Spleen (tissue), 11 donors: ENCODE data around the gene GDAP1L1. TPM values are rescaled to one million over a fixed set of nuclear protein-coding genes. Genes with fewer than 3 reads are reported as not detected.

Experiments used
- DNase-seq: peaks from one replicate; pipeline ENCODE4 v3.0.0-alpha.2; 2020
- H3K27ac ChIP-seq, 8 donors: fragments of 200-600 bp; sonication (generic) in 7 of 8; 1 replicate in 4 of 8; 2 replicates in 4 of 8; pipeline versions ENCODE4 v1.5.0 to v1.8.0; 2016 to 2021; ENCODE audit warnings: inconsistent platforms in 4 of 8, mild to moderate bottlenecking in 4 of 8, moderate library complexity in 1 of 8
- H3K27me3 ChIP-seq, 7 donors: fragments of 200-600 bp; sonication (generic) in 6 of 7; replicated peaks in 1 of 7; 1 replicate in 4 of 7; 2 replicates in 3 of 7; pipeline versions ENCODE4 v1.5.0 to v1.8.0; 2016 to 2021; ENCODE audit warnings: inconsistent platforms in 3 of 7, mild to moderate bottlenecking in 1 of 7
- H3K36me3 ChIP-seq, 6 donors: fragments of 200-600 bp; sonication (generic) in 5 of 6; 1 replicate in 4 of 6; 2 replicates in 2 of 6; pipeline versions ENCODE4 v1.5.0 to v1.8.0; 2016 to 2021; ENCODE audit warnings: inconsistent platforms in 2 of 6
- H3K4me1 ChIP-seq, 6 donors: fragments of 200-600 bp; sonication (generic) in 5 of 6; 1 replicate in 3 of 6; 2 replicates in 3 of 6; pipeline versions ENCODE4 v1.5.0 to v1.8.0; 2016 to 2021; ENCODE audit warnings: inconsistent platforms in 3 of 6
- H3K4me3 ChIP-seq, 8 donors: fragments of 200-600 bp; sonication (generic) in 7 of 8; 1 replicate in 4 of 8; 2 replicates in 4 of 8; pipeline versions ENCODE4 v1.5.0 to v1.8.0; 2016 to 2021; ENCODE audit warnings: inconsistent platforms in 4 of 8, mild to moderate bottlenecking in 4 of 8, moderate library complexity in 2 of 8
- H3K9me3 ChIP-seq, 8 donors: fragments of 200-600 bp; sonication (generic) in 7 of 8; 1 replicate in 4 of 8; 2 replicates in 4 of 8; pipeline versions ENCODE4 v1.5.0 to v1.8.0; 2016 to 2021; ENCODE audit warnings: inconsistent platforms in 4 of 8
- CTCF ChIP-seq, 11 experiments: fragments of 200-600 bp in 7 of 11; fragments of 450-650 bp in 4 of 11; sonication (generic) in 4 of 11; IDR thresholded peaks in 8 of 11; conservative IDR thresholded peaks in 3 of 11; 1 replicate in 7 of 11; 2 replicates in 4 of 11; pipeline versions ENCODE4 v1.4.0 to v1.8.0; 2016 to 2021; ENCODE audit warnings: antibody characterized with exemption in 11 of 11, inconsistent platforms in 4 of 11, mild to moderate bottlenecking in 1 of 11
- POLR2A ChIP-seq, 3 donors: fragments of 450-650 bp; IDR thresholded peaks; one replicate each; pipeline ENCODE4 v1.5.1; 2017; ENCODE audit warnings: antibody characterized with exemption in 3 of 3, mild to moderate bottlenecking in 1 of 3
- POLR2AphosphoS5 ChIP-seq, 3 donors: sonication (generic); formaldehyde crosslinking; IDR thresholded peaks; one replicate each; pipeline ENCODE4 v1.5.1; 2017; ENCODE audit warnings: antibody characterized with exemption in 3 of 3
- WGBS, 5 donors: extraction: QIAGEN DNeasy Blood & Tissue Kit in 3 of 5; methylation state at CpG; one replicate each; pipeline versions ENCODE4 v1.1.5 to v1.1.7; 2013 to 2018; 5-methylcytosine and 5-hydroxymethylcytosine counted together
- intact Hi-C: fragments of 100-400 bp; cut with DNase I; formaldehyde crosslinking; loops from one replicate; pipeline ENCODE4 v1.15.0; 2023; ENCODE audit warnings: low total_unique reads
- polyA plus RNA-seq, 3 donors: library from polyadenylated mRNA; stranded (reverse); fragments of 200-250 nt; gene quantifications; one replicate each; pipeline ENCODE4 v1.2.1, GENCODE V29; 2013
- total RNA-seq, 7 donors: library from RNA; depleted of rRNA in 3 of 7; stranded (reverse); fragments of >200 nt in 3 of 7; fragmentation: NEBNext Ultra II Directional in 4 of 7; extraction: Animal tissue kit (Norgen Biotek cat#: 25700) in 4 of 7; gene quantifications; one replicate each; pipeline versions ENCODE4 v1.1.0 to v1.2.1, GENCODE V29; 2016 to 2021
- donor health status: healthy with polysubstance abuse.
- donor health status: DM: no; HTN: no; CAD: no; lungs with moderate emphysema.
- donor health status: DM: no; HTN: no; CAD: no.
- donor health status: Bipolar disorder and iron deficiency.
- donor health status: healthy.
- donor health status: DM: no; HTN: no; CAD: no.
- donor health status: DM: yes; HTN: yes; CAD: no.

Gene GDAP1L1
- total and polyA plus RNA-seq, 10 donors, result not detected

- H3K4me3 ChIP-seq, result peak overlapping the region; percentile 76 to 99 (median 95)
- H3K4me1 ChIP-seq, result peaks cover 18 to 74% (median 53%) of the 10 kb centered on the region in 6 donors
- no peaks in the 10 kb centered on the region for H3K9me3 ChIP-seq
- no peak for DNase-seq
- intact Hi-C loops, result loop anchor here (10.0 kb wide), 2 partner anchors 175 to 405 kb away; no protein-coding TSS in a partner anchor
- 0 to 1% (median 1%) methylated on average over 31 of the region's 31 CpGs for WGBS, 5 donors
- H3K27me3 ChIP-seq, result no peaks in the 10 kb centered on the region
- TF ChIP-seq POLR2A (IDR thresholded peaks at IDR 0.05) (no peak), POLR2AphosphoS5 (IDR thresholded peaks at IDR 0.05) (no peak), CTCF (IDR thresholded peaks at IDR 0.05 in 8 of 11, conservative IDR thresholded peaks at IDR 0.05 in 3 of 11) (no peak)
- peak overlapping the region; percentile 87 to 99 (median 98) for H3K27ac ChIP-seq
- H3K36me3 ChIP-seq, result peaks cover 0 to 20% (median 15%) of the 10 kb centered on the region in 6 donors
Measured at GRCh38 chr20:44209686-44210405, 37.3 kb upstream of the GDAP1L1 start.

DNA sequence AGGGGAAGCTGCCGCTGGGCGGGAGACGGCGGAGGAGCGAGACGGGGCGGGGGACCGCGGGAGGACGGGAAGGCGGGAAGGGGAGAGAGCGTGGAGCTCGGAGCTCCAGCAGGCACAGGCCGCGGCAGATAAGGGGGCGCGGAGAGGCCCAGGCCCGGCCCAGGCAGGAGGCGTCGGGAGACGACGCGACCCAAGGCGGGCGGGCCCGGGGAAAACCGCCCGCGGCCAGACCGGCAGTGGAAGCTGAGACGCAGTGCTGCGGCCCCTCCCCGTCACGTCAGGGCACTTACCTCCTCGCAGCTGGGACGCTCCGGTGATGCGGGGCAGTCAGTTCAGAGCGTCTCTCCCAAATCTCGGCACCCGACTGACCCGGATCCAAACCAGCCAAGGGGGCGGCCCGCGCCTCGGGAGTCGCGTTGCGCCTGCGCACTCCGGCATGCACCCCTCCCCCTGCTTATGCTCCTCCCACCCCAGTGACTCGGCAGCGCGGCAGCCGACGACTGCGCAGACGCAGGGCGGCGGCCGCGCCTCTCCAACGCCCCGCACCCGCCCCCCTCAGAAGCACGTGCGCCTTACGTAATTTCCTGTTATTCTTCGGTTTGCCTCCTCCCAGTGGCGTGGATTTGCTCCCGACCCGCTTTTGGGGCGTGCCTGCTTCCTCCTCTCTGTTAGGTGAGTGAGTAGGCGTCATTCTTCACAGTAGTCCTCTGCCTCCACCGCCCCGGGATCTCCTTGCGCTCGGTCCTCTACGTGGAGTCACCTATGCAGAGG lies 36.5 kb upstream of the GDAP1L1 start, which contains the start of gene OSER1:
OSER1 (minus strand) TSS at position 366 of the 771 bp plus-strand sequence. CDS start 3,814 bp downstream, outside the sequence.
- Histone ChIP-seq H3K4me3 (peak within 1 kb of the TSS; percentile 76 to 99 (median 95)), H3K27ac (peak within 1 kb of the TSS; percentile 87 to 99 (median 98)), H3K36me3 (peaks cover 0 to 12% (median 10%) of the 10 kb centered on the region in 6 donors), H3K27me3 (no peaks in the 10 kb centered on the region), H3K9me3 (no peaks in the 10 kb centered on the region), H3K4me1 (peaks cover 18 to 76% (median 58%) of the 10 kb centered on the region in 6 donors)
- WGBS, 5 donors, result 0 to 1% (median 1%) methylated on average over 63 to 79 of the region's 79 CpGs
- DNase-seq, result peak; percentile 99
- TF ChIP-seq CTCF (IDR thresholded peaks at IDR 0.05 in 8 of 11, conservative IDR thresholded peaks at IDR 0.05 in 3 of 11) (peak in 4 of 11 experiments; percentile 17 to 51 (median 40)), POLR2A (IDR thresholded peaks at IDR 0.05) (peak; percentile 86 to 95 (median 94)), POLR2AphosphoS5 (IDR thresholded peaks at IDR 0.05) (peak; percentile 97 to 99 (median 97))
- intact Hi-C loops, result loop anchor here (10.0 kb wide), 2 partner anchors 174 to 404 kb away; no protein-coding TSS in a partner anchor

- intact Hi-C loops, result loop anchor here (10.0 kb wide), 2 partner anchors 173 to 403 kb away; no protein-coding TSS in a partner anchor
- Histone ChIP-seq H3K36me3 (peaks cover 0 to 9% (median 2%) of the 10 kb centered on the region in 6 donors), H3K4me1 (peaks cover 18 to 74% (median 55%) of the 10 kb centered on the region in 6 donors), H3K27me3 (no peaks in the 10 kb centered on the region), H3K9me3 (no peaks in the 10 kb centered on the region), H3K4me3 (peak overlapping the region; percentile 63 to 99 (median 92)), H3K27ac (peak overlapping the region; percentile 72 to 99 (median 98))
- 13 to 20% (median 16%) methylated on average over 19 to 24 of the region's 24 CpGs for WGBS, 5 donors
- no peak for TF ChIP-seq POLR2AphosphoS5 (IDR thresholded peaks at IDR 0.05)
- TF ChIP-seq POLR2A (IDR thresholded peaks at IDR 0.05), result no peak
- TF ChIP-seq CTCF (IDR thresholded peaks at IDR 0.05 in 8 of 11, conservative IDR thresholded peaks at IDR 0.05 in 3 of 11), result no peak
- peak; percentile 80 for DNase-seq
Measured at GRCh38 chr20:44211177-44212039, 35.7 kb upstream of the GDAP1L1 start.
